DMS53 treated with DMSO at 0.1 percent for 48 hours (cell line): ENCODE results near the gene NCAPG2.
"Not testable (repeated sequence)": the region's sequence is repeated elsewhere in the genome, so short reads cannot be mapped to it uniquely, and the experiment has no call there.

Experiments used
- DNase-seq: peaks from one replicate; lab custom pipeline; 2025; ENCODE audit not compliant: unreplicated experiment; lab: John Stamatoyannopoulos, UW

The NCAPG2 gene

DNA sequence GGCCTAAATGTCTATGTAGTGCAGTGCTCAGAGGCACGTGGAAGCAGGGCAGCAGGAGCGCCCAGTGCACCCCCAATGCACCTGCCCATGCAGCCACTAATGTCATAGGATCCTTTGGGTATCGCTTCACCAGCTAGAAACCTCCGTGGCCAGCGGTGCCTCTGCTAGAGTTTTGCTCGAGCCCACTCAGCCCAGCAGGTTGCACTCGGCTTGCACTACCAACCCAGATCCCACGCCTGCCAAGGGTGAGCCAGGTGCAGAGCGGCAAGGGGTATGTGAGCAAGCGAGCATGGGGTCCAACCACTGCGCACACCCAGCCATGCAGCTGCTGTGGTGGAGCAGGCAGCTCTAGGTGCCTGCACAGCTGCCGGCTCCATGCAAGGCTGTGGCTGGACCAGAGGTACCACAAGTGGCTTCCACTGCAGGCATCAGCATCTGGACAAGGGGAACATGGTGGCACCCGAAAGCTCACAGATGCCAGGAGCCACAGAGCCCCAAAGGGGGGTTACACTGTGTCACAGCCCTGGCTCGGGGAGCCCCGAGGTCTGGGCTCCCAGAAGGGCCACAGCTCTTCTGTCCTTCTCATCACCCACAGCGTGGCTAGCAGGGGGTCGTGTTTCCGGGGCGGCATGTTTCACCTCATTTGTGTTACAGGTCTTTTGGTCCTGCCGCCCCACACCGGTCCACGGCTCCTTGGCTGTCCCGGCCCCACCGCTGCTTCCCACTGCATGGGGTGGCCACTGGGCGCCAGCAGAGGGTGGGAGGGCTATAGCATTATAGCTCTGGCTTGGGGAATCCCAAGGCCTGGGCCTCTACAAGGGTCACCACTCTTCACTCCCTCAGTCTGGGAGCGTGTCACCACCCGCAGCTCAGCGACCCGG lies 2.3 kb upstream of the NCAPG2 start:
- no peak for DNase-seq

DNA sequence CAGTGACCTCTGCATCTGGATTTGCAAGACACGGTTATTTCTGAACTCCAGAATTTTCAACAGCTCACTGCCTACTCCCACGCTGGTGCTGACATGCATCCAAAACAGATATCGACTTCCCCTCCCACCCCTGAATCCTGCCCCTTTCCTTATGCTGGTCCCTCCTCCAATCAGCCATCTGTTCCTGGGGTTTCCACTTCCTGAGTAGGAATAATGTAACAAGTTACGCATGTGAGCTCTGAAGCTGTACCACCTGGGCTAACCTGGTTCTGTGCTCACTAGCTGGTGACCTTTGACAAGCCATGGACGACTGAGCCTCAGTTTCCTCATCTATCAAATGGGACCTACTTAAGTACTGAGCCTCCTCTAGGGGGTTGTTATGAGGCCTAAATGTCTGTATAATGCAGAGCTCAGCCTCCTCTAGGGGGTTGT lies 1.7 kb upstream of the NCAPG2 start:
- no peak for DNase-seq

DNA sequence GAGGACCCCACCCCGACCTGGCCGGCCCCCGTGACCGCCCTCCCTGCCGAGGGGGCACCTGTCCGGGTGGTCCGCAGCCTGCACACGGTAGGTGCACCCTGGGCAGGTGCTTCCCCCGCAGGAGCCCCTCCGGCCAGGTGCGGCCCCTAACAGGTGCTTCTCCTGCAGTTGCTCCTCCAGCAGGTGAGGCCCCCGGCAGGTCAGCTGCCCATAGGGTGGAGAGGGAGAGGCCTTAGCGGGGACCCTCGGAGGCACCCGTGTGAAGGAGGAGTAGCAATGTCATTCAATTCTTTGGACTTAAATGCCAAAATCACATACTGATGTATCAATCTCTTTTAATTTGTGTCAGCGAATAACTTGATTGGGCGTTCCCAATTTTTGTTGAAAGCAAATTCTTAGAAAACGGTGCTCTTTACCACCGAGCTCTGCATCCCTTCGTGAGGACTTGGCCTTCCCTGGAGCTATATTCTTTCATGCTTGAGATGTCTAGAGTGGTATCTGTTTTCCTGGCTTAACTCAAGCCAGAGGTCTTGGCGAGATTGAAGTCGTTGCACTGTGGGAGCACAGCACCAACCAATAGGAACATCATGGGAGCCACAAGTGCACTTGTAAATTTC lies 738 bp upstream of the NCAPG2 start:
- DNase-seq = no peak

DNA sequence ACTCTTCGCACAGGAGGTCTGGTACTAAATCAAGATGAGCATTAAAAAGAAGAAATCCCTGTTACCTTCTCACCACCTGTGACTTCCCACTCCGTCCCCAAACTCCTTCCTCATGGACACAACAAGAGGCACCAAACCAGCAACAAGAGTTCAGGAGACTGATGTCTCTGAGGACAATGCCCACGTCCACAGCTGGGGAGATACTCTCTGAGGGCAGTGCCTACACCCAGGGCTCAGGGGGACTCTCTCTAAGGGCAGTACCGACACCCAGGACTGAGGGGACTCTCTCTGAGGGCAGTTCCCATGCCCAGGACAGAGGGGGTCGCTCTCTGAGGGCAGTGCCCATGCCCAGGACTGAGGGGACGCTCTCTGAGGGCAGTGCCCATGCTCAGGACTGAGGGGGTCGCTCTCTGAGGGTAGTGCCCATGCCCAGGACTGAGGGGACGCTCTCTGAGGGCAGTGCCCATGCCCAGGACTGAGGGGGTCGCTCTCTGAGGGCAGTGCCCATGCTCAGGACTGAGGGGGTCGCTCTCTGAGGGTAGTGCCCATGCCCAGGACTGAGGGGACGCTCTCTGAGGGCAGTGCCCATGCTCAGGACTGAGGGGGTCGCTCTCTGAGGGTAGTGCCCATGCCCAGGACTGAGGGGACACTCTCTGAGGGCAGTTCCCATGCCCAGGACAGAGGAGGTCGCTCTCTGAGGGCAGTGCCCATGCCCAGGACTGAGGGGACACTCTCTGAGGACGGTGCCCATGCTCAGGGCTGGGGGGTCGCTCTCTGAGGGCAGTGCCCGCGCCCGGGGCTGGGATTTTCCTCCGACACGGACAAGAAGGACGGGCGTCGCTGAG lies 703 bp downstream of the NCAPG2 start:
- DNase-seq = not testable (repeated sequence)

DNA sequence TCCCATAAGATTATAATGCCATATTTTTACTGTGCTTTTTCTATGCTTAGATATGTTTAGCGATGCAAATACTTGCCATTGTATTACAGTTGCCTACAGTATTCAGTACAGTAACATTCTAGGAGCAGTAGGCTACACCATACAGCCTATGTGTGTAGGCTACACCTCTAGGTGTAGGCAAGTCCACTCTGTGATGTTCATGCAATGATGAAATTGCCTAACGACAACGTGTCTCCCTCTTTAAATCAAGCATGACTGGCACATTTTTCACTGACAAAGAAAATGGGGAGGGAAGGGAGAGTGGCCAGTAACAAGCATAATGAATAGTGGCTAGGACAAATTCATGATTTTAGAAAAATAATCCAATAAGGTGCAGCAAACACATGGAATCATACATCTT lies 1.7 kb downstream of the NCAPG2 start:
- DNase-seq = no peak

DNA sequence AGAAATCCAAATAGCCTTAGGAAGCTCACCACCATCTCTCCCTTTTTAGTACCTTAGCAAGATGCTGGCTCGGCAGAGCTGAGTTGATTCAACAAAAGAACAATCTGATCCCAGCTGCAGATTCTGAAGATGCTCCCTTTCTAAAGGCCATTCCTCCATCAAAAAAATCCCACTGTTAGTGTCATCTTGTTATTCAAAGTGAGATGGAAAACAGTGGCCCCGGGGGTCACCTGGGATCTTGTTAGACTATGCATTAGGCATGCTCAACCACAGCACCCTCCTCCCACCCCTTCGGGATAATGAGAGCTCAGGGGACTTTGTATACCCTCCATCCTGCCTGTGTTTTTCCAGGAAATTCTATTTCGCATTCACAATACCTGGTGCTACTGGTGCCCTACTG lies 2.4 kb downstream of the NCAPG2 start:
- no peak for DNase-seq

DNA sequence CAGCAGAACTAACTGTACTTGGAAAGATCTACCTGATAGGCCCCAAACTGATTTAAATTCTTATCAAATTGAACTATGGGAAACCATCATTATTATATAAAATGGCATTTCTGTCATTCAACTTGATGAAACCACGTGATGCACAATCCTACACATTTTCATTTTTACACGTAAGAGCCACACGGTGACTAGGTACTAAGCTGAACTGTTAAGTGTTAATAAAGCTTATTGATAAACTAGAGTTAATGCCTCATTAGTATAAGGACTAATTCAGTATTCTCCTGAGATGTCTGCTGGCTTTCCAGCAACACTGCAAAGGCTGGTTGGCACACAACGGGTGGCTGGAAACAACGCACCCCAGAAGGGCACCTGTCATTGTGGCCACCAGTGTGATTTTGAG lies 4.6 kb downstream of the NCAPG2 start:
- no peak for DNase-seq

DNA sequence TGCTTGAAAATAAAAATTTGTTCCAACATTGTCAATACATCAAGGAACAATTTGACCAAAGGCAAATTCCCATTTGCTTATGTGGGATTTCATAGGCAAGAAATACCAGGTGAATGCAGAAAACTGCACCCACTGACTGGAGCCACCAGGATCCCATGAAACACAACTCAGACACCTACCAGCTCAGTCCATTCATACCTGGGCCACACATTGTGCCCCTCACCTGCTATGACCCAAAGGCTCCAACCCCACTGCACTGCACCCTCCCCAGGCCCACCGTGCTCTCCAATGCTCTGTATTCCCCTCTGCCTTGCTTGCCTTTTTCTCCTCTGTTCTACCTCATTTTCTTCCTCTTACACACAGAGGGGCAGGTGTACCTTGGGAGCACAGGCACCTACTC lies 5.3 kb downstream of the NCAPG2 start:
- no peak for DNase-seq

DNA sequence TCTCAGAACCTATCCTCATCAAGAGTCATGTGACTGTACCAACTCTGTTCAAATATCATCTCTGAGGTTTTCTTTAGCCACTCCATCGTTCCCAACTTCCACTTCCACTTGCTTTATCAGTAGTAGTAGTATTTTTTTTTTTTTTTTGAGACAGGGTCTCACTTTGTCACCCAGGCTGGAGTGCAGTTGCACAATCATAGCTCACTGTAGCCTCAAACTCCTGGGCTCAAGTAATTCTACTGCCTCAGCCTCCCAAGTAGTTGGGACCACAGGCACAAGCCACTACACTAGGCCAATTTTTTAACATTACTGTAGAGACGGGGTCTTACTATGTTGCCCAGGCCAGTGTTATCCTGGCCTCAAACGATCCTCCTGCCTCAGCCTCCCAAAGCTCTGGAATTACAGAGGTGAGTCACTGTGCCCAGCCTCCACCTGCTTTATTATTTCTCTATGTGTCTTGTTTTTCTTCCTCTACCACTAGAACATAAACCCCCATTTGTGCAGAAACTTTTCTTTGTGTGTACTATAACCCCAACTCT lies 5.9 kb downstream of the NCAPG2 start:
- DNase-seq = no peak

DNA sequence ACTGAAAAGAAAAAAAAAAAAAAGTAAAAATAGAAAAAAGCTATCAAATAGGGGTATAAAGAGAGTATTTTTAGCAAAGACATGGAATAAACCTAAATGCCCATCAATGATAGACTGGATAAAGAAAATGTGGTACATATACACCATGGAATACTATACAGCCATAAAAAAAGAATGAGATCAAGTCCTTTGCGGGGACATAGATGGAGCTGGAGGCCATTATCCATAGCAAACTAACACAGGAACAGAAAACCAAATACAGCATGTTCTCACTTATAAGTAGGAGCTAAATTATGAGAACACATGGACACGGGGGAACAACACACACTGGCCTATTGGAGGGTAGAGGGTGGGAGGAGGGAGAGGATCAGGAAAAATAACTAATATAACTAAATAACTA lies 7.0 kb downstream of the NCAPG2 start:
- DNase-seq = not testable (repeated sequence)

DNA sequence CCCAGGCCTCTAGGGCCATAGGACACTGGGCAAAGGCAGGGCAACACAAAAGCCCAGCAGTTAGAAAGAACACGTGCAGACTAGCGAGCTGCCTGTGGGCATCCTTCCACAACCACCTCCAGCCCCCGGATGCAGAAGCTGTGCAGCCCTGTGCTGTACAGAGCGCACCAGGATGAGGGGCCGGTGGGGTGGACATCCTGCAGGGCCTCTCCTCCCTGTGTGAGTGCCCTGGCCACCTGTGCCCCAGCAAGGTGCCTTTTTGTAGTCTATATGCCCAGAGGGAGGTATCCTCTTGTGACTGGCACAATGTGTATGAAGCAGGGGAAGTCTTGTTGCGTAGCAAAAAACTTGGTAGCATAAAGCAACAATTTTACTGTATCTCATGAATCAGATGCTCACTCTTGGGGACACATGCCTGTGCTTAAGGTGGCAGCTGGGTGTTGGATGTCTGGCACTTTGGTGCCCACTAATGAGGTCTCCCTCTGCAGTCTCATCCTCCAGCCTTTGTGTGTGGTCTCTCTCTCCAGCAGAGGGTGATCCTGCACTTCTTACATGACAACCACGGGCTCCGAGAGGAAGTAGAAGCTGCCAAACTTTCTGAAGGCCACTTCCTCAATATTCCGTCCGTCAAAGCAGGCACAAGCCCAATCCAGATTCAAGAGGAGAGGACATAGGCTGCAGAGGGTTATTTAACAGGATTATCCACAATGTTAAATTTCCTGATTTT lies 8.7 kb downstream of the NCAPG2 start:
- no peak for DNase-seq

DNA sequence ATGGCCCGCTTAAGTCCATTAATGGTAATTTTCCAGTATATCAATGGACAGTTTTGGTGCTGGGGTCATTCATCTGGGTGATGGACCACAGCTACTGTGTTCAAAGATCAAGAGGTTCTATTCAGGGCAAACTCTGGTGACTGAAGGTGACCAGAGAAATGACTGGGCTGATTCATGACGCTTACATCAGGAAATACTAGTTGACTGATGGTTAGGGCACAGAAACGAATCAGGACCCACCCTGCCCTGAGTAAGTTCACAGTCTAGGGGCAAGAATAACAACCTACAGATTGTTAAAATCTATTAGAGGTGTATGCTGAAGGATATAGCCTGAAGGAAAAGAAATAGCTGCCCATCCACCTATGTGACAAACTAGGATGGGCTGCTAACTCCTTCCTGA lies 9.5 kb downstream of the NCAPG2 start:
- no peak for DNase-seq

DNA sequence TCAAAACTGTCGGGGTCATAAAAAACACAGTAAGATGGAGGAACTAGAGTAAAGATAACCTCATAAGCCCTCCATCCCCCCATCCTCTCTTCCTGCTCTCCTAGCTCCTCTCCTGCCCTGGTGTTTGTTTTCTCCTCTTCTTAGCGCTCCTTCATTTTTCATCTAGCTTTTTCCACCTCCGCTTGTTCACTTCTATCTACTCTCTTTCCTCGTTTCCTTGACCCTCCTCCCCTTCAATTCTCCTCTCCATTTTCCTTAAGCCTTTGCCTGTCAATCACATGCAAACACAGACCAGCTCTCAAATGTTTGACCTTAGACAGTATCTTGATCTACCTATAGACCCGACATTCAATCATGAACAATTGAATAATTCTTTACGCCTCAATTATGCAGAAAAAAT lies 10.0 kb downstream of the NCAPG2 start:
- DNase-seq = no peak

DNA sequence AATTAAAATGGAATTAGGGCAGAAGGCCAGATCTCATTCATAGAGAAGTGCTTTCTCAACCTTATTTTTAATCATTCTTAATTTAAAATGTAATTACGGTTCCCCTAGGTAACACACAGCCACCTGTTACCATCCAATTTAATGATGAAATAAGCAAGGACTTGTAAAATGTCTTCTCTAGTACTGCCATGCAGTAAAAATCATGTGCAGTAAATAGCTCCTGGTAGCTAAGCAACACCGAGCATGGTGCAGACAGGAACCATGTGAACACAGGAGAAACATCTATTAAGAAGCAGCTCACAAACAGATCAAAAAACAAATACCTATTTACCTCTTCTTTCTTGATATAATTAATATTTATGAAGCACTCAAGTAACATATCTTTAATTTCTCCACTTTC lies 15.1 kb downstream of the NCAPG2 start:
- no peak for DNase-seq

DNA sequence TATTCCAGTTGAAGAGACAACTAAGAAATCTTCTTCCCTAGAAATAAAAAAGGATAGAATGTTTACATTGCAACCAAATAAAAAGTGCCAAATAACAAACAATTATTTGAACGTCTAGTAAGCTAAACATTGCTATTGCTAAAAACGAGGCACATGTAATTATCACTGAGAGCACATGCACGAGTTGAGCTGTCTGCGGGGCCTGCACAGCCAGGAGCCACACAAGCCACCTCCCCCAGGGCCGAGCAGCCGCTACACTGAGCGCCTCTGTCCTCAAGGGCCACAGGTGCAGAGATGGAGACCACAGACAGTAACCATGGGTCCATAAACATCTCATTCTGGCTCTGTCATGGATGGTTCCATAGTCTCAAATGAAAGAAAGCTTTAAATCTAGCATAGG lies 17.2 kb downstream of the NCAPG2 start:
- DNase-seq = no peak

DNA sequence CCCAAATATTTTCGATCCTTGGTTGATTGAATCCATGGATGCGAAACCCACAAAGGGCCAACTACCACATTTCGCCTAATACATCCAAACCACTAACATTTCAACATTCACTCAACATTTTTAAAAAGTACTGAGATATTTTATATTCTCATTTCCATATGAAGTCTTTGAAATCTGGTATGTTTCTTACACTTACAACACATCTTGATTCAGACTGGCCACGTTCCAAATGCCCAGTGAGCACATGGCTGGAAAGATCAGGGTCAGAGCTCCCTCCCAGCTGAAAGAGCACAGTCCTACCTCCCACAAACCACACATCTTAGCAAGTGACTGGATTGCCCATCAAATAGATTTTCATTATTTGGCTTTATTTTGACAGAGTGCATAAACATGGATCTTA lies 18.9 kb downstream of the NCAPG2 start:
- DNase-seq = no peak

DNA sequence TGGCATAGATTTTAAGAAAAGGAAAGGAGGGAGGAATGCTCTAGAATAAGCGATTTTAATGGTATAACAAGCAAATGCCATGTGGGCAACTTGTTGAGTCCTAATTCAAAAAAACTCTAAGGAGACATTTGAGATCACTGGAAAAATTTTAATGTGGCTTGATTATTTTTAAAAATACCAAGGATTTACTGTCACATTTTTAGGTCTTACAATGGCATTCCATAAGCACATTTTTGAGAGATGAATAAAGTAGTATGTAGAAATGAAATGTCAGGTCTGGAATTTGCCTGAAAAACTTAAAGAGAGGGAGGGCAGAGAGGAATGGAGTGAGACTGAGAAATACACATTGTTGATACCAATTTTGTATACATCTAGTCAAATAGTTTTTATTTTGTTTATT lies 20.3 kb downstream of the NCAPG2 start:
- no peak for DNase-seq

DNA sequence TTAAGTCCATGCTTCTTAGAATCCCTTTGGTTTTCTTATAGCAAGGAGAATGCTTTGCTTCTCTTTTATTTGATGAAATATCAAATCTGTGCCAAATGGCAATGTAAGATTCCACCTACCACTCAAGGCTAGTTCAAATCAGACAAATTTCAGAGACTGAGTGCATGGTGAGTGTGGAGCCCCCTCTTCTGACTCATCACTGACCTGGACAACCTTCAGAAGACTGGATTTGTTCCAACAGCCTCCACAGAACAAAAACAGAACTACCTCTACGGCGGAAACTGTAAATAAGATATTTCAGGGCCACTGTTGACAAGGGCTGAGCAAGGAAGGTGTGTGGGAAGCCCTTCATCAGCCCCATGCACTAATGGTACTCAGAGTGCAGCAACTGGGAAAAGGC lies 21.1 kb downstream of the NCAPG2 start:
- DNase-seq = no peak

DNA sequence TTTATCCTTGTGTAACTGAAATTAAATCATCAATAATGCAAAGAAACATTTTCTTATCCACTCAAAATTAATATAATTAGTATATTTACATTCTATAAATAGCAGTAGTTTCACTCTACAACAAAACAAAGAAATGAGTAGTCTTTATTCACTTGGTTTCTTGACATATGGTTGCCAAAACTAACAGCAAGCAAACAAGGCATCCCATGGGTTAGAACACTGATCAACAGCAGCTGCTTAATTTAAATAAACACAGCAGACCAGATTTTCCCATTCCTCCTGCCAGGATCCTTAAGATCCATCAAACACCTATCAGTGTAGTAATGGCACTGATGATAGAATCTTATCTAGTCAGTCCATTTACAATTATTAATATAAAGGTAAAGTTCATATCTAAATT lies 22.1 kb downstream of the NCAPG2 start:
- DNase-seq = no peak

DNA sequence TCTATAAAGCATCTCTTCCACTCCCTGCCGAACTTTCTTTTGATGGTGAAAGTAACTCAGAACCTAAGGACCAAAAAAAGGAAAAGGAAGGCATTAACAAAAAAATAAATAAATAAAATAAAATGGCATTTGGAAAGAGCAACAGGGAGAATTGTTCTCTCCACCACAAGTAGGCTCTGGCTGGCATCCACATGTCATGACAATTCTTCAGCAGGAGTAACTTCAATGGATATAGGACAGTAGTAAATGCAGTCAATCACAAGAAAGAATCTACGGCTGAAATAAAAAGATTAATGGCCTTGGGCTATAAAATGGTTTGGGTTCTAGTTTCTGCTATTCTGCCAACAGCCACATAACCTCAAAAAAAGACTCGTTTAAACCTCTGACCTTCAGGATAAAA lies 23.9 kb downstream of the NCAPG2 start:
- DNase-seq = no peak

DNA sequence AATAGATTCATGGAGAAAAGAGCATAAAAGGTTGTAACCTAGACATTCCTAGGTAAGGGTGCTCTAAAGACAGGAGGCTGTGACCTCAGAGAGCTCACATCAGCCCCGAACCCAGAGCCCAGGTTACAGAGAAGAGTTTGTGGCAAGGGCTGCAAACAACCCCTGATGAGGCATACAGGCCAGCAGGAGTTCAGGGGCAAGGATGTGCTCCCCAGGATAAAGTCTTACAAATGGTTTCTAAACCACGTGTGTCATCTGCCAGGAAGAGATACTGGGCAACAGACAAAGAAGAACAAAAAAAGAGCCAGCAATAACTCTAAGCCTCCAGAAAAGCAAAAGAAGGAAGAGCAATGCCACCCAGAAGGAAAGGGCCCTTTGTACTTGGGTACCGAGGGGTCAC lies 27.7 kb downstream of the NCAPG2 start:
- DNase-seq = no peak
